HepG2 (cell line): ENCODE data around the gene OSTF1.

Experiments used
- GATAD2A ChIP-seq: IDR thresholded peaks from 2 replicates; pipeline ENCODE4 v1.6.1; 2016
- GTF2F1 ChIP-seq: fragments of 150-350 bp; IDR thresholded peaks from 2 replicates; pipeline ENCODE4 v1.6.1; 2014; ENCODE audit warnings: low read length
- KLF12 ChIP-seq: sonication (generic); formaldehyde crosslinking; IDR thresholded peaks from 2 replicates; pipeline ENCODE4 v1.4.0; 2020; ENCODE audit warnings: missing genetic modification reagents, borderline replicate concordance
- MAZ ChIP-seq, 2 experiments: sonication (generic) in 1 of 2; formaldehyde crosslinking in 1 of 2; IDR thresholded peaks; 2 replicates each; pipeline versions ENCODE4 v1.5.0 to v1.6.1; 2012 to 2020; ENCODE audit warnings: low read depth in 2 of 2, mild to moderate bottlenecking in 2 of 2, borderline replicate concordance in 1 of 2, improper control_type of control experiment in 1 of 2, low read length in 1 of 2, missing genetic modification reagents in 1 of 2, moderate library complexity in 1 of 2
- PATZ1 ChIP-seq: sonication (generic); formaldehyde crosslinking; IDR thresholded peaks from 2 replicates; pipeline ENCODE4 v1.4.0; 2020; ENCODE audit warnings: missing genetic modification reagents
- SCMH1 ChIP-seq: sonication (generic); formaldehyde crosslinking; IDR thresholded peaks from 2 replicates; pipeline ENCODE4 v1.9.0; 2021; ENCODE audit warnings: missing genetic modification reagents, mild to moderate bottlenecking, borderline replicate concordance
- STAT6 ChIP-seq: sonication (generic); formaldehyde crosslinking; IDR thresholded peaks from 2 replicates; pipeline ENCODE4 v1.4.0; 2020; ENCODE audit warnings: missing genetic modification reagents, mild to moderate bottlenecking, borderline replicate concordance
- UBTF ChIP-seq: sonication (generic); formaldehyde crosslinking; IDR thresholded peaks from 2 replicates; pipeline ENCODE4 v1.4.0; 2020; ENCODE audit warnings: mild to moderate bottlenecking, missing genetic modification reagents
- ZNF10 ChIP-seq: sonication (generic); formaldehyde crosslinking; IDR thresholded peaks from 2 replicates; pipeline ENCODE4 v1.4.0; 2020; ENCODE audit warnings: mild to moderate bottlenecking, low read depth, missing genetic modification reagents, borderline replicate concordance
- ZNF33B ChIP-seq: sonication (generic); formaldehyde crosslinking; IDR thresholded peaks from 2 replicates; pipeline ENCODE4 v1.5.1; 2020; ENCODE audit warnings: mild to moderate bottlenecking, missing genetic modification reagents

GRCh38 chr9:75054368-75055001, 33.8 kb upstream of the OSTF1 start:
- no peak for TF ChIP-seq GTF2F1
- TF ChIP-seq PATZ1 = no peak
- TF ChIP-seq SCMH1 (CRISPR knock-in tag) = no peak
- no peak for TF ChIP-seq UBTF (CRISPR knock-in tag)
- no peak for TF ChIP-seq ZNF10 (CRISPR knock-in tag)
- TF ChIP-seq GATAD2A (CRISPR knock-in tag) = no peak
- no peak for TF ChIP-seq STAT6 (CRISPR knock-in tag)
- no peak for TF ChIP-seq ZNF33B (CRISPR knock-in tag)
- no peak for TF ChIP-seq MAZ (IDR thresholded peaks at IDR 0.05; ENCODE audit: borderline replicate concordance, low read depth, low read length)
- no peak for TF ChIP-seq MAZ (CRISPR knock-in tag; IDR thresholded peaks at IDR 0.05; ENCODE audit: low read depth)
- no peak for TF ChIP-seq KLF12 (CRISPR knock-in tag)
